HG03159 (cell line): Measurements from ENCODE around the gene SLC12A6.
"Not testable (repeated sequence)": the region's sequence is repeated elsewhere in the genome, so short reads cannot be mapped to it uniquely, and the experiment has no call there.

Source experiments
- ATAC-seq: cut with Tn5 transposase; IDR thresholded peaks from one replicate; pipeline ENCODE4 v1.9.1; 2021; ENCODE audit warnings: mild to moderate bottlenecking, moderate library complexity; ENCODE audit not compliant: unreplicated experiment

Gene SLC12A6

GRCh38 chr15:34209421-34210282 is 127.9 kb downstream of the SLC12A6 start, which contains the start of gene KATNBL1:
KATNBL1 (minus strand) TSS chr15:34210096; CDS start chr15:34163676, 46,420 bp downstream.
- peak; percentile 94 for ATAC-seq

GRCh38 chr15:34206011-34206410 is 131.6 kb downstream of the SLC12A6 start:
- no peak for ATAC-seq

DNA sequence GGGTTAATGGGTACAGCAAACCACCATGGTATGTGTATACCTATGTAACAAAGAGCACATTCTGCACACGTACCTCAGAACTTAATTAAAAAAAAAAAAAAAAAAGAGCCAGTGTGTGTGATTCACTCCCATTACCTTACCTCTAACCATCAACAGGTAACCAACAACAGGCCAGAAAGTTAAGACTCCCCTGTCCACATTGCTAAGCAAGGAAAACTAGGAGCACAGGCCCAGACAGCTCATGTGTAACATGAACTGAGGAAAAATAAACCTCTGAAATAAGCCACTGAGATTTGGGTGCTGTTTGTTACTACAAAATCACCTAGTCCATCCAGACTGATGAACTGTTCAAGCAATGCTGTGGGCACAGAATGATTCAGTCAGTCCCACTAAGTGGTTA is 133.6 kb downstream of the SLC12A6 start:
- ATAC-seq, result no peak

DNA sequence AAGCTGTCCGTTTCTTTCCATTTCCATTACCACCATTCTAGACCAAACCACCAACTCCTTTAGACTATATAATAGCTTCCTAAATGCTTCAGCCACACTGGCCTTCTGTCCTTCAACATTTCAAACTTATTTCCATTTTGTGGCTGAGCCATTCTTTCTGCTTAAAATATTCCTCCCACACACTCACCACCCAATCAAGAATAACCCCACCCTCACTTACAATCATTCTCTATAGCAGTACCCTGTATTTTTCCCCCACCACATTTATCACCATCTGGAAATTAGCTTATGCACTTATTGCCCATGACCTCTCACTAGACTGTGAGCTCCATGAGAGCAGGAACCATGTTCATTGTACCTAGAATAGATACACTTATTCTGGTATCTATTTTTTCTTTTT is 134.3 kb downstream of the SLC12A6 start:
- no peak for ATAC-seq

DNA sequence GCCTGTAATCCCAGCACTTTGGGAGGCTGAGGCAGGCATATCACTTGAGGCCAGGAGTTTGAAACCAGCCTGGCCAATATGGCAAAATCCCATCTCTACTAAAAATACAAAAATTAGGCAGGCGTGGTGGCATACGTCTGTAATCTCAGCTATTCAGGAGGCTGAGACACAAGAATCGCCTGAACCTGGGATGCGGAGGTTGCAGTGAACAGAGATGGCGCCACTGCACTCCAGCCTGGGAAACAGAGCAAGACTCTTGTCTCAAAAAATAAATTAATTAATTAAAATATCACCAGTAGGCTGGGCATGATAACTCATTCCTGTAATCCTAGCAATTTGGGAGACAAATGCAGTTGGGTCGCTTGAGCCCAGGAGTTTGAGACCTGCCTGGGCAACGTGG is 144.3 kb downstream of the SLC12A6 start:
- ATAC-seq, result not testable (repeated sequence)

- no peak for ATAC-seq
Observed at GRCh38 chr15:34188711-34189110, 148.9 kb downstream of the SLC12A6 start.

DNA sequence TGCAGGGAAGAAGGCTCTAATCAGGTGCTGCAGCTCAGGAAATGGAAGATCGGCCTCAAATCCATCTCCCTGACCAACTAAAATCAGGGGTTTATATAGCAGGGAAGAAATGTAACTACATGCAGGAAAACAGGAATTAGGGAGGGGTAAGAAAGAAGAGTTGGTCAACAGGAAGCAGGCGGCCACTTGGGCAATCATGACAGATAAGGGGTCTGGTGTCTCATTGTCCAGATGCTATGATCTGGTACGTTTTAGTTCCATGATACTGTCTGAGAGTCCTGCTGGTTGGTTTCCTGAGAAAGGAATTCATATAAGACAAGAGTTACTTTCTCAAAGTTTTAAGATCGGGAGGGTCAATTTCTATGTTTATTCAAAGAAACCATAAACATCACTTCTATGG is 151.9 kb downstream of the SLC12A6 start:
- ATAC-seq, result no peak

DNA sequence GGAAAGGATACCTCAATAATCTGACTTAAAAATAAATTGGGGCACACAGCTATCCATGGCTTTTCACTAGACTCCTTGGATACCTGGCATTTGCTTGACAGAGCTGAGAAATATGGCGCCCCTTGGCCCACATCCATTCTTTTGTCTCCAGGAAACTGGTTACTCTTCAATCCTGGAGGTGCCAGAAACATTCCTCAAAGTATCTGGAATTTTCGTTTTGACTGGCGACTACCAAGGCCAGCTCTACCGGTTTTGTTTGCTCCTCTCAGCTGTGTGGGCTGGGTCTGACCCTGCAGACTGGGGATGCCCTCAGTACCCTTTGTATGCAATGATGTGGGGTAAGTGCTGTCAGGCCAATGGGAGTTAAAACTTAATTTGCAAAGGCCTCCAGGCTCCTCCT is 154.6 kb downstream of the SLC12A6 start:
- ATAC-seq, result no peak
